Smooth muscle cell (in vitro differentiated cells): ENCODE data around the gene MEGF9. TPM values are rescaled to one million over a fixed set of nuclear protein-coding genes. Genes with fewer than 3 reads are reported as not detected.

Source experiments
- DNase-seq: peaks from one replicate; lab custom pipeline; 2025; ENCODE audit not compliant: unreplicated experiment; lab: John Stamatoyannopoulos, UW
- H2AFZ ChIP-seq: fragments of 200-600 bp; sonication (generic); 2 replicates; pipeline ENCODE4 v1.6.0; 2016; ENCODE audit warnings: antibody characterized with exemption, low read depth, mild to moderate bottlenecking
- H3F3A ChIP-seq: fragments of 200-600 bp; sonication (generic); 2 replicates; pipeline ENCODE4 v1.6.0; 2017; ENCODE audit warnings: antibody characterized with exemption, low read depth
- H3K27ac ChIP-seq: fragments of 200-600 bp; sonication (generic); 2 replicates; pipeline ENCODE4 v1.5.1; 2016; ENCODE audit warnings: low read depth, mild to moderate bottlenecking
- H3K27me3 ChIP-seq: fragments of 200-600 bp; sonication (generic); 2 replicates; pipeline ENCODE4 v1.6.1; 2016; ENCODE audit warnings: low read depth, mild to moderate bottlenecking
- H3K36me3 ChIP-seq: fragments of 200-600 bp; sonication (generic); 2 replicates; pipeline ENCODE4 v1.5.1; 2016; ENCODE audit warnings: low read depth
- H3K4me1 ChIP-seq: fragments of 200-600 bp; sonication (generic); 2 replicates; pipeline ENCODE4 v1.5.1; 2016; ENCODE audit warnings: low read depth
- H3K4me2 ChIP-seq: fragments of 200-600 bp; sonication (generic); 2 replicates; pipeline ENCODE4 v1.6.0; 2016; ENCODE audit warnings: mild to moderate bottlenecking
- H3K4me3 ChIP-seq: fragments of 200-600 bp; sonication (generic); 2 replicates; pipeline ENCODE4 v1.5.1; 2016; ENCODE audit warnings: mild to moderate bottlenecking
- H3K79me2 ChIP-seq: fragments of 200-600 bp; sonication (generic); 2 replicates; pipeline ENCODE4 v1.6.0; 2016; ENCODE audit warnings: low read depth, mild to moderate bottlenecking
- H3K9ac ChIP-seq: fragments of 200-600 bp; sonication (generic); 2 replicates; pipeline ENCODE4 v1.6.0; 2016; ENCODE audit warnings: low read depth
- H3K9me3 ChIP-seq: fragments of 200-600 bp; sonication (generic); replicated peaks from 2 replicates; pipeline ENCODE4 v1.5.1; 2016; ENCODE audit warnings: low read depth
- H4K20me1 ChIP-seq: fragments of 200-600 bp; sonication (generic); 2 replicates; pipeline ENCODE4 v1.6.0; 2016; ENCODE audit warnings: low read depth
- WGBS: methylation state at CpG from one replicate; pipeline ENCODE4 v1.1.7; 2016; ENCODE audit warnings: low lambda C conversion rate; 5-methylcytosine and 5-hydroxymethylcytosine counted together
- polyA plus RNA-seq: library from polyadenylated mRNA; unstranded; fragments of >200 nt; fragmentation: Nextera tagmentation; extraction: Ambion mirVana; gene quantifications from 2 replicates; pipeline ENCODE4 v1.2.1, GENCODE V29; 2016
- total RNA-seq: library from RNA; depleted of rRNA; stranded (reverse); fragments of >200 nt; gene quantifications from 2 replicates; pipeline ENCODE4 v1.2.3, GENCODE V29; 2014
- TF ChIP-seq, protein P1 (sequence below): fragments of 200-600 bp; sonication (generic); IDR thresholded peaks from 2 replicates; pipeline ENCODE4 v1.5.1; 2017; ENCODE audit warnings: borderline replicate concordance, mild to moderate bottlenecking, antibody characterized with exemption; ENCODE audit not compliant: insufficient read depth, poor library complexity, severe bottlenecking

MEGF9 gene
- total and polyA plus RNA-seq, 2 experiments from 2014 or later = 1.8 to 6.0 TPM

GRCh38 chr9:120579139-120580050 is 134.9 kb downstream of the MEGF9 start:
- H3K27me3 ChIP-seq = no peaks in the 10 kb centered on the region
- H3K27ac ChIP-seq = no peak overlapping the region
- peak overlapping the region; percentile 97 for H2AFZ ChIP-seq
- H4K20me1 ChIP-seq = peaks cover under 1% of the 10 kb centered on the region
- 8% methylated on average over 31 of the region's 31 CpGs for WGBS
- H3K36me3 ChIP-seq = no peaks in the 10 kb centered on the region
- H3K4me2 ChIP-seq = peak overlapping the region; percentile 97
- TF ChIP-seq, protein P1, sequence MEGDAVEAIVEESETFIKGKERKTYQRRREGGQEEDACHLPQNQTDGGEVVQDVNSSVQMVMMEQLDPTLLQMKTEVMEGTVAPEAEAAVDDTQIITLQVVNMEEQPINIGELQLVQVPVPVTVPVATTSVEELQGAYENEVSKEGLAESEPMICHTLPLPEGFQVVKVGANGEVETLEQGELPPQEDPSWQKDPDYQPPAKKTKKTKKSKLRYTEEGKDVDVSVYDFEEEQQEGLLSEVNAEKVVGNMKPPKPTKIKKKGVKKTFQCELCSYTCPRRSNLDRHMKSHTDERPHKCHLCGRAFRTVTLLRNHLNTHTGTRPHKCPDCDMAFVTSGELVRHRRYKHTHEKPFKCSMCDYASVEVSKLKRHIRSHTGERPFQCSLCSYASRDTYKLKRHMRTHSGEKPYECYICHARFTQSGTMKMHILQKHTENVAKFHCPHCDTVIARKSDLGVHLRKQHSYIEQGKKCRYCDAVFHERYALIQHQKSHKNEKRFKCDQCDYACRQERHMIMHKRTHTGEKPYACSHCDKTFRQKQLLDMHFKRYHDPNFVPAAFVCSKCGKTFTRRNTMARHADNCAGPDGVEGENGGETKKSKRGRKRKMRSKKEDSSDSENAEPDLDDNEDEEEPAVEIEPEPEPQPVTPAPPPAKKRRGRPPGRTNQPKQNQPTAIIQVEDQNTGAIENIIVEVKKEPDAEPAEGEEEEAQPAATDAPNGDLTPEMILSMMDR = no peak
- H3F3A ChIP-seq = no peaks in the 10 kb centered on the region
- no peak for DNase-seq
- peak overlapping the region; percentile 98 for H3K4me3 ChIP-seq
- H3K4me1 ChIP-seq = peaks cover 8% of the 10 kb centered on the region
- peaks cover 28% of the 10 kb centered on the region for H3K79me2 ChIP-seq
- peak overlapping the region; percentile 84 for H3K9ac ChIP-seq
- H3K9me3 ChIP-seq = no peaks in the 10 kb centered on the region

- H2AFZ ChIP-seq = no peak overlapping the region
- no peaks in the 10 kb centered on the region for H3F3A ChIP-seq
- H3K27me3 ChIP-seq = no peaks in the 10 kb centered on the region
- H3K9ac ChIP-seq = no peak overlapping the region
- TF ChIP-seq, protein P1 = no peak
- WGBS = 95% methylated on average over 2 of the region's 2 CpGs
- H3K4me3 ChIP-seq = no peak overlapping the region
- peaks cover 18% of the 10 kb centered on the region for H4K20me1 ChIP-seq
- peaks cover 37% of the 10 kb centered on the region for H3K79me2 ChIP-seq
- DNase-seq = no peak
- H3K9me3 ChIP-seq = no peaks in the 10 kb centered on the region
- no peaks in the 10 kb centered on the region for H3K36me3 ChIP-seq
- peaks cover 4% of the 10 kb centered on the region for H3K4me1 ChIP-seq
- H3K27ac ChIP-seq = no peak overlapping the region
- H3K4me2 ChIP-seq = no peak overlapping the region
Observed at GRCh38 chr9:120574473-120574872, 139.8 kb downstream of the MEGF9 start.

- Histone ChIP-seq H3K27ac (no peak overlapping the region), H4K20me1 (peaks cover 18% of the 10 kb centered on the region), H3K79me2 (peaks cover 22% of the 10 kb centered on the region), H2AFZ (no peak overlapping the region), H3K4me1 (no peaks in the 10 kb centered on the region), H3K9me3 (no peaks in the 10 kb centered on the region), H3K4me3 (no peak overlapping the region), H3K27me3 (no peaks in the 10 kb centered on the region), H3F3A (no peaks in the 10 kb centered on the region), H3K36me3 (peaks cover 4% of the 10 kb centered on the region), H3K9ac (no peak overlapping the region), H3K4me2 (no peak overlapping the region)
- TF ChIP-seq, protein P1 = no peak
- 96% methylated on average over 1 of the region's 1 CpG for WGBS
- no peak for DNase-seq
Observed at GRCh38 chr9:120572472-120572871, 141.8 kb downstream of the MEGF9 start.
